HG02571 (cell line): ENCODE measurements around the gene LDLRAD3.

Source experiments
- ATAC-seq: cut with Tn5 transposase; IDR thresholded peaks from one replicate; pipeline ENCODE4 v1.9.1; 2021; ENCODE audit warnings: mild to moderate bottlenecking, moderate library complexity; ENCODE audit not compliant: unreplicated experiment

Gene LDLRAD3

GRCh38 chr11:36126678-36127077 is 182.8 kb downstream of the LDLRAD3 start:
- no peak for ATAC-seq

- ATAC-seq: no peak
These were observed 183.7 kb downstream of the LDLRAD3 start for GRCh38 chr11:36127550-36127949.

- no peak for ATAC-seq
These were observed 186.1 kb downstream of the LDLRAD3 start for GRCh38 chr11:36129955-36130354.

DNA sequence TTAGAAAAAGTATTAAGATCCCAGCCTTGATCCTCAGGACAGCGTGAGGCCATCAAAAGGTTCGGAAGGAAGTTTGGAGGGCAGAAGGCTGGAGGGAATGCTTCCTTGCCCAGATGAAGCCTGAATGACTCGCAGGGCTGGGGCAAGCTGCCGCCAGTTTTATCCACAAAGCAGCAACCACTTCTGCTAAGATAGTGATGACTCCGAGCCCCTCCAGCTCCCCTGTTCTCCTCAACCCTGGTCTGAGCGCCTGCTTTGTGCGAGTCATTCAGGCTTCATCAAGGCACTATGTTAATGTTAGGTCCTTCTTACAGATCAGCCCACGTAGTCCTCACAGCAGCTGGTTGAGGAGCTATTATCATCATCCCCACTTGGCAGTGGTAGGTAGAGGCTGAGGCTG is 186.5 kb downstream of the LDLRAD3 start:
- no peak for ATAC-seq

GRCh38 chr11:36131721-36132397 is 188.0 kb downstream of the LDLRAD3 start:
- ATAC-seq: no peak

- no peak for ATAC-seq
These were observed 189.1 kb downstream of the LDLRAD3 start for GRCh38 chr11:36132940-36133339.

GRCh38 chr11:36135076-36135475 is 191.2 kb downstream of the LDLRAD3 start:
- ATAC-seq: no peak

DNA sequence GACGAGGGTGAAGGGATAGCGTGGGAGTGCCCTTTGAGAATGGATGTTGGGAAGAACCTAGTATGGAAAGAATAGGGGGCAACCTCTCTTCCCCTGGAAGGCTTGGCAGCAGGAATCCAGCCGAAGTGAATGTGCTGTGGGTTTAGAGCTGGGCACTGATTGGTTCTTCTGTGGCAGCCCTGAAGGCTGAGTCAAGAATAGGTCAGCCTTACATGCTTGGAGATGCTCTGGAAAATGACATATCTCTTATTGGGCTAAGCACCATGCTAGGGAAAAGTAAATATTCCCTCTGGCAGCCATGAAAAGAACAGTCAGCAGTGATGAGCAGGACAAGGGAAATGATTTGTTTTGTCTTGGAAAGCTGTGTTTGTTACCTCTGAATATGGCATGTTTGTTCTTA is 195.9 kb downstream of the LDLRAD3 start:
- ATAC-seq: no peak

GRCh38 chr11:36141196-36141953 is 197.5 kb downstream of the LDLRAD3 start:
- no peak for ATAC-seq

- ATAC-seq: no peak
These were observed 198.1 kb downstream of the LDLRAD3 start for GRCh38 chr11:36141956-36142355.

DNA sequence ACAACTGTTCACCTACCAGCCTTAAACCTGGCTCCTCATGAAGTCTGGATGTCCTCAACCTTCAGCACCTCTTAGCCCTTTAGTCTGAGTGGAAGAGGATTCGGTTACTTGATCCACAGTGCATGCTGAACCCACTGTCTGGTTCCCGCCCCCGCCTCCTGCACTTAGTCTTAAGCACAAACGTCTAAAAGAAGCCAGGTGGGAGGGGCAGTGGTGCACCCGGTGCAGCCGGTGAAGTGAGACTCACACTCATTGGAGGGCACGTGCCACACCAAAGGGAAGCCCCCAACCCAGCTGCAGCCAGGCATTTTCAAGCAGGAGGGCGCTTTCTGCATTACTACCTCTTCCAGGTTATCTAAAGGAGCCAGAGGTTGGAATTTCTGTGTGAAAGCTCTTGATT is 198.6 kb downstream of the LDLRAD3 start:
- ATAC-seq: no peak

DNA sequence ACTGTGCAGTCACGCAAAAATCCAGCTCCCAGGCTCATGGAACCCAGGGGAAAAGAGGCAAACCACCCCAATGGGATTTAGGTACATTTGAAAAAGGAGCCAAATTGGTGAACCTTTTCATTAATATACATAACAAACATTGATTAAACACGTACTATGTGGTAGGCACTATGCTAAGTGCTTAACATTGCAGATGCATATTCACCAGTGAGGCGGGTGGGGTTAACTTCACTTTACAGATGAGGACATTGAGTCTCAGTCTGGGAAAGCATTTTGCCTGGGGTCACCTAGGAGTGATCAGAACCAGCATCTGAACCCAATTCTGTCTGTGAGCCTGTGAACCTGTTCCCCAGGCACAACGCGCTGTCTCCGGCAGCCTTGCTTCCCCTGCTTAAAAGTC is 199.0 kb downstream of the LDLRAD3 start:
- ATAC-seq: no peak

DNA sequence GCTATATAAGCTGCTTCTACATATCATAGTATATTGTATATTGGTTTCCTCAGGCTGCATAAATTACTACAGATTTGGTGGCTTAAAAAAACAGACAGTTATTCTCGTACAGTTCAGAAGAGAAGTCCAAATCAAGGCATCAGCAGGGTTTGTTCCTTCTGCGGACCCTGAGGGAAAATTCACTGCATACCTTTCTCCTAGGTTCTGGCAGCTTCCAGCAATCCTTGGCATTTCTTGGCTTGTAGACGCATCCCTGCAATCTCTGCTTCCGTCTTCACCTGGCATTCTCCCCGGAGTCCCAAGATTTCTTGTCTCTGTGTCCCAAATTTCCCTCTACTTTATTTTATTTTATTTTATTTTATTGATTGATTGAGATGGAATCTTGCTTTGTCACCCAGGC is 202.6 kb downstream of the LDLRAD3 start:
- no peak for ATAC-seq

GRCh38 chr11:36147491-36147890 is 203.6 kb downstream of the LDLRAD3 start:
- ATAC-seq: no peak

DNA sequence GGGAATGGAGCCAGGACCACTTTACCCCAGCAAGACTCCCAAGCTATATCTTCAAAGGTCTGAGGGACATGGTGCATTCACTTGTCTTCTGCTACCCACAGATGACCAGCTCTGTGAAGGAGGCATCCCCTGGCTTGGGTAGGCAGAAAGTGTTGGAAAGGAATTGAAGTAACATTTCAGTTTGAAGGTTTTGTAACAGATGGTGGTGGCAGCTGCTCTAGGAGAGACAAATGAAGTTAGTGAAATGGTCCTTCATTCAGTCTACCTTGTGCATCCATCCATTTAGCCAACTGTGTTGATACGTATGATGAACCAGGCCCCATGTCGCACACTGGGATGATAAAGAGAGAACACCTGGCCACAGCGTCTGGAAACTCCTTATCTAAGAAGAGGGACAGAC is 204.8 kb downstream of the LDLRAD3 start:
- ATAC-seq: no peak

GRCh38 chr11:36149538-36150242 is 205.8 kb downstream of the LDLRAD3 start:
- ATAC-seq: peak; percentile 79

DNA sequence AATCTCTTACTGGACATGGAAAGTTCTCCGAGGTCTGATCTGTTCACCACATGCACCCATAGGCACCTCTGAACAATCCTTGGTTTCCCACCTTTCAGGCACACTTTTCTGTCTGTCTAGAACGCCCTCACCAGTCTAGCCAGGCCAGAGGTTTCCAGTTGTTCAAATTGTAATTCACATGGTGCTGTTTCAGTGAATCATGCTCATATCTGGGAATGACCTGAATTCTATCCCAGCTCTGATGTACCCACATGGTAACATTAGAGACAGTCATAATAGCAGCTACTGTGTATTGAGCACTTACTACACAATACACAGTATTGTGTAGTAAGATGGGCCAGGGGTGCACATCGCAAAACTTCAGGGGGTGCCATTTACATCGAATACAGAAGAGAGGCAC is 207.1 kb downstream of the LDLRAD3 start:
- ATAC-seq: no peak

GRCh38 chr11:36151933-36152580 is 208.2 kb downstream of the LDLRAD3 start:
- no peak for ATAC-seq

DNA sequence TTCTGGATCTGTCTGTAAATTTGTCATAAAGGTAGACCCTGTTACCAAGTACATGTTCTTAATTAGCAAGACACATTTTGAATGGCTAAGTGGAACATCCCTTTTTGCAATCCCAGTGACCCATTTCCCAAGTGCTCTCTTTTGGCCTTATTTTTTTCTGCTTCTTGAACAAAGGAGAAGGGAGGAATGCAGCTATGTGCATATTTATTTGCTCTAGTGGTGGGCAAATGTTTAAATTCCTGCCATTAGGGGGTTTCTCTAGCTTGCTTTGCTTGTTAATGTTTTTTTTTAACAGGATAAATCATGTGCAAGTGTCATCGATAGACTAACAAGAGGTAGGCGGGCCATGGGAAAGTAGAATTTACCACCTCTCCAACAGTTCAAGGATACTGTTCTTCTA is 209.7 kb downstream of the LDLRAD3 start:
- no peak for ATAC-seq

DNA sequence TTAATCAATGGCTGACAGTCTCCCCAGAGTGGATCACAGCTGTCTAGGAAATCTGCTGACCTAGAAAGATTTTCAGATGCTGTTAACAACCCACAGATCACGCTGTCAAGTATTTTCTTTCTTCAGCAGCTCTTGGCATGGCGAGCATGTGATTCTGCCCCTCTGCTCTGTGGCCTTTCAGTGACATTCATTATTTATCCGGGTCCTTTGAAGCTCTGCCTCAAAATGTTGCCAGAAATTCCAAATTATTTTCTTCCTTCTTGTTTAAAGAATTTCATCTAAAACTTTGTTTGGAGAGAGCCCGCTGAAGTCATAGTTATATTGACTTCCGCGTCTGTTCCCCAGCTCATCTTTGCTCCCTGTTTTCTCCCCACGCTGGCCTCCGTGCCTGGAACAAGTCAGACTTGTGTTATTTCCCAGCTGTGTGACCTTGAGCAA is 211.3 kb downstream of the LDLRAD3 start:
- ATAC-seq: no peak

GRCh38 chr11:36155770-36156160 is 211.9 kb downstream of the LDLRAD3 start:
- ATAC-seq: no peak
